Activated CD4-positive, alpha-beta memory T cell treated with anti-CD3 and anti-CD28 coated beads, Interleukin-2, amount 10 ng/mL, durations not matched to agents 7 days and 5 days (primary cell): Measurements from ENCODE around the gene ATF1. TPM values are rescaled to one million over a fixed set of nuclear protein-coding genes. Genes with fewer than 3 reads are reported as not detected.

Source experiments
- CTCF ChIA-PET: fragments of 350-600 bp; sonication (Branson Sonifier 250); formaldehyde crosslinking; loops from one replicate; lab custom pipeline; 2021; ENCODE audit warnings: antibody characterized with exemption, inconsistent platforms; lab: Charles Lee
- POLR2A ChIA-PET: fragments of 350-600 bp; sonication (Branson Sonifier 250); formaldehyde crosslinking; loops from one replicate; lab custom pipeline; 2021; ENCODE audit warnings: antibody characterized with exemption; lab: Charles Lee
- DNase-seq: peaks from one replicate; pipeline ENCODE4 v3.0.0-alpha.2; 2020
- H3K27ac Mint-ChIP-seq: one replicate; pipeline ENCODE4 v1.8.0; 2021; ENCODE audit warnings: mild to moderate bottlenecking, mixed read lengths
- H3K27me3 Mint-ChIP-seq: one replicate; pipeline ENCODE4 v1.8.0; 2021; ENCODE audit warnings: mixed read lengths
- H3K36me3 Mint-ChIP-seq: one replicate; pipeline ENCODE4 v1.8.0; 2021; ENCODE audit warnings: low read depth, mixed read lengths
- H3K4me1 Mint-ChIP-seq: one replicate; pipeline ENCODE4 v1.8.0; 2021; ENCODE audit warnings: mixed read lengths
- H3K4me3 Mint-ChIP-seq: one replicate; pipeline ENCODE4 v1.8.0; 2021; ENCODE audit warnings: mild to moderate bottlenecking, mixed read lengths
- H3K9me3 Mint-ChIP-seq: one replicate; pipeline ENCODE4 v1.8.0; 2021; ENCODE audit warnings: mixed read lengths
- total RNA-seq, 2 experiments: library from RNA; stranded (reverse); gene quantifications; one replicate each; pipeline ENCODE4 v1.2.3, GENCODE V29; 2021

ATF1 gene
- total RNA-seq, 2 experiments from 2014 or later: 44.0 to 48.3 TPM

DNA sequence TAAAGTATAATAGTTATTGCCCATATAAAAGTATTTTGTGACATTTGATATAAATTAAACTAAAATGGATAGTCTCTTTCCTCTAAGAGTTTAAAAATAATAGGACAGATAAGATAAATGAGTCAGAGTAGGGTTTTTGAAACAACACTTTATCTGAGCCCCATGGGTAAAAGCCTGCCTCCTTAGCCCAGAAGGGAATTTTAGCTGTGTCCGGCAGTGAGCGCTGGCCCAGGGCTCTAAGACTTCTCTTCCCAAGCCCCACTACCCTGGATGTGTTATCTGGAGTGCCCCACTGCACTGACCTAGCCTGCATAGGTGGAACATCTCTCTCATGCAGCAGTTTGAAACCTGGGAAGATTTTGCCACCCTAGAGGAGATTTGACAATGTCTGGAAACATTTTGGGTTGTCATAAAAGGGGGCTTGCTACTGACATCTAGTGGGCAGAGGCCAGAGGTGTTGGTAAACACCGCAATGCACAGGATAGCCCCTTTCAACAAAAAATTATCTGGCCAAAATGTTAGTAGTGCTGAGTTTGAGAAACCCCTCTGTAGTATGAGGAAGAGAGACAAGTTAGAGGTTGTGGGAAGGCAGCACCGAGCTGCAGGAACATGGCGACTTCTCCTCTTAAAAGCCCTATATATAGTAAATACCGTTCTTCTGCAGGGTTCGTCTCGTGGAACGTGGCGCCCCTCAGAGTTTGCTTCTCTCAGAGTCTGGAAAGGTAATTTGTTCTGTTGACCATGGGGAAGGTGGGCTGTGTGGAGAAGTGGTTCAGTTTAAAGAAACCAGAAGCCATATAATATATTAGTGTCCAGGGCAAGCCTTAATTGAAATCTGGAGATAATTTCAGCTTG, 29.3 kb upstream of the ATF1 start:
- Mint-ChIP-seq H3K27ac (no peak overlapping the region), H3K9me3 (no peaks in the 10 kb centered on the region), H3K4me1 (no peaks in the 10 kb centered on the region), H3K36me3 (peaks cover 42% of the 10 kb centered on the region), H3K27me3 (no peaks in the 10 kb centered on the region), H3K4me3 (no peak overlapping the region)
- DNase-seq: no peak
- ChIA-PET CTCF (interaction anchor here (0.9 to 1.6 kb wide), 4 partner anchors 17 to 230 kb away, joined by 3 to 4 read pairs (median 3); partner anchors contain the start of gene DIP2B), POLR2A (no interaction called here)

DNA sequence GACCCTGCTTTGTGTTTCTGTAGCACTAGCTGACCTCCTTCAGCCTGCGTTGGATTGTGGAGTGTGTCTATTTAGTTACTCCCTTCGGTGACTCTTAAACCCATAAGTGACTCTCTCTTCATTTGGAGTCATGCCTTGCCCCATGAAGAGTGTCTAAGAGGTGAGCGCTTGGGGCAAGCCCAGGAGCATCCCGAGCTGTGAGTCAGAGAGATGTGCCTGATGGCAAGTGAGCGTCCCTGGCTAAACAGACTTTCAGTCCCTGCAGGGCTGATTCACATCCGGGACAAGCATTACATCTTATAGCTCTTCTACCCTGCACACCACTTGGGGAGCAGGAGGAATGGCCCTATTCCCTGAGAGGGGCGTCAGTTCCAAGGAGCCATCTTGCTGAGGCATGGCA, 24.3 kb upstream of the ATF1 start:
- Mint-ChIP-seq H3K9me3 (no peaks in the 10 kb centered on the region), H3K4me1 (peaks cover 4% of the 10 kb centered on the region), H3K36me3 (peaks cover 51% of the 10 kb centered on the region), H3K4me3 (no peak overlapping the region), H3K27ac (no peak overlapping the region), H3K27me3 (no peaks in the 10 kb centered on the region)
- no peak for DNase-seq
- ChIA-PET POLR2A (no interaction called here), CTCF (no interaction called here)

GRCh38 chr12:50740307-50740706, 23.6 kb upstream of the ATF1 start:
- ChIA-PET POLR2A (interaction anchor here (1.3 kb wide), 1 partner anchor 9 kb away, joined by 3 read pairs; no protein-coding TSS in a partner anchor), CTCF (interaction anchor here (1.6 kb wide), 1 partner anchor 236 kb away, joined by 4 read pairs; the partner anchor contains the start of gene DIP2B)
- Mint-ChIP-seq H3K27ac (no peak overlapping the region), H3K9me3 (no peaks in the 10 kb centered on the region), H3K36me3 (peaks cover 45% of the 10 kb centered on the region), H3K4me3 (no peak overlapping the region), H3K4me1 (peaks cover 4% of the 10 kb centered on the region), H3K27me3 (no peaks in the 10 kb centered on the region)
- no peak for DNase-seq

DNA sequence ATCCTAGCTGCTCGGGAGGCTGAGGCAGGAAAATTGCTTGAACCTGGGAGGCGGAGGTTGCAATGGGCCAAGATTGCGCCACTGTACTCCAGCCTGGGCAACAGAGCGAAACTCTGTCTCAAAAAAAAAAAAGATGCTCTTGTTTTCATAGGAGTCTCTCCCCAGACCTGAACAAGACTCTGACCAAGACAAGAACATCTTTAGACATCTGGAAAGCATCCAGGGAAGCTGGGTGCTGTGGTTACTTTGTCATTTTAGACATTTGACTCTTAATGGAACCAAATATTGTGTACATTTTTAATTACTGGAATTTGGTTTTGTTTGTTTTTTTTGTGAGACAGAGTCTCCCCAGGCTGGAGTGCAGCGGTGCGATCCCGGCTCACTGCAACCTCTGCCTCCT, 21.1 kb upstream of the ATF1 start:
- Mint-ChIP-seq H3K36me3 (peaks cover 48% of the 10 kb centered on the region), H3K27ac (no peak overlapping the region), H3K4me3 (no peak overlapping the region), H3K9me3 (no peaks in the 10 kb centered on the region), H3K4me1 (peaks cover 4% of the 10 kb centered on the region), H3K27me3 (no peaks in the 10 kb centered on the region)
- ChIA-PET CTCF (no interaction called here), POLR2A (no interaction called here)
- DNase-seq: no peak

DNA sequence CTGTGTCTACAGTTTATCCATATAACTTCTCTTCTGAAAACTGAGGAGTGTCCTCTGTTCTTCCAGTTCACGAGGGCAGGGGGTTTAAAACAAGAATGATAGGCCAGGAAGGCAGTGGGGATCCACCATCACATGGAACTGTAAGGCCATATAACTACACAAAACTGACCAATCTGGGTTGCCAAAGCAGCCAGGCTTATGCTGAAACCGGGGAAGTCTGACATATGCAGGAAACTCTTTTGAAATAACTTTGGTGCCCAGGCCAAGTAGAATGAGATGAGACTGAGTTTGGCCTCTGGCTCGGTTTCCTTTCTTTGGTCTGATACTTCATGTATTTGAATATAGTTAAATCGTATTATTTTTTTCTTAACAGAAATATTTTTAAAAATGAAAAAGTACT, 18.0 kb upstream of the ATF1 start:
- no peaks in the 10 kb centered on the region for H3K27me3 Mint-ChIP-seq
- H3K4me3 Mint-ChIP-seq: no peak overlapping the region
- no peaks in the 10 kb centered on the region for H3K4me1 Mint-ChIP-seq
- H3K9me3 Mint-ChIP-seq: no peaks in the 10 kb centered on the region
- DNase-seq: no peak
- ChIA-PET CTCF (no interaction called here), POLR2A (interaction anchor here (1.3 kb wide), 1 partner anchor 18 kb away, joined by 3 read pairs; the partner anchor contains the start of gene ATF1)
- no peak overlapping the region for H3K27ac Mint-ChIP-seq
- H3K36me3 Mint-ChIP-seq: peaks cover 37% of the 10 kb centered on the region

- no peak overlapping the region for H3K27ac Mint-ChIP-seq
- no peaks in the 10 kb centered on the region for H3K27me3 Mint-ChIP-seq
- ChIA-PET CTCF (no interaction called here), POLR2A (no interaction called here)
- H3K9me3 Mint-ChIP-seq: no peaks in the 10 kb centered on the region
- no peaks in the 10 kb centered on the region for H3K4me1 Mint-ChIP-seq
- no peak overlapping the region for H3K4me3 Mint-ChIP-seq
- H3K36me3 Mint-ChIP-seq: peaks cover 31% of the 10 kb centered on the region
- no peak for DNase-seq
Observed at GRCh38 chr12:50746431-50746830, 17.5 kb upstream of the ATF1 start.

- no peak for DNase-seq
- Mint-ChIP-seq H3K4me3 (no peak overlapping the region), H3K27ac (no peak overlapping the region), H3K4me1 (no peaks in the 10 kb centered on the region), H3K27me3 (no peaks in the 10 kb centered on the region), H3K36me3 (peaks cover 24% of the 10 kb centered on the region), H3K9me3 (no peaks in the 10 kb centered on the region)
- CTCF ChIA-PET: no interaction called here
- POLR2A ChIA-PET: no interaction called here
Observed at GRCh38 chr12:50747817-50748216, 16.1 kb upstream of the ATF1 start.

- ChIA-PET POLR2A (interaction anchor here (0.9 to 1.3 kb wide), 2 partner anchors 9 to 27 kb away, joined by 3 read pairs; no protein-coding TSS in a partner anchor), CTCF (interaction anchor here (0.6 kb wide), 1 partner anchor 14 kb away, joined by 5 read pairs; the partner anchor contains the start of gene ATF1)
- Mint-ChIP-seq H3K9me3 (no peaks in the 10 kb centered on the region), H3K4me3 (no peak overlapping the region), H3K36me3 (peaks cover 19% of the 10 kb centered on the region), H3K27me3 (no peaks in the 10 kb centered on the region), H3K27ac (no peak overlapping the region), H3K4me1 (no peaks in the 10 kb centered on the region)
- DNase-seq: no peak
Observed at GRCh38 chr12:50749459-50749882, 14.4 kb upstream of the ATF1 start.

DNA sequence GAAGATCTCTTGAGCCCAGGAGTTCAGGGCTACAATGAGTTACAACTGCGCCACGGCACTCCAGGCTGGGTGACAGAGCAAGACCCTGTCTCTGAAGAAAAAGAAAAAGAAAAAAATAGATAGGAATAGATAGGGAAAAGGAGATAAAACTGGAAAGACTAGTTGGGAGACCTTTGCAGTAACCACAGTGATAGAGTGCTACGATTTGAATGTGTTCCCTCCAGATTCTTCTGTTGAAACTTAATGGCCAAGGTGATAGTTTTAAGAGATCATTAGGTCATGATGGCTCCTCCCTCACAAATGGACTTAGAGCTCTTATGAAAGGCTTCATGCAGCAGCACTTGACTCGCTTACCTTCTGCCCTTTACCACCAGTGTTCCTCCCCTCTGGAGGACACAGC, 13.5 kb upstream of the ATF1 start:
- ChIA-PET CTCF (no interaction called here), POLR2A (interaction anchor here (1.3 kb wide), 1 partner anchor 10 kb away, joined by 3 read pairs; no protein-coding TSS in a partner anchor)
- Mint-ChIP-seq H3K4me3 (no peak overlapping the region), H3K27ac (no peak overlapping the region), H3K9me3 (no peaks in the 10 kb centered on the region), H3K36me3 (peaks cover 18% of the 10 kb centered on the region), H3K4me1 (no peaks in the 10 kb centered on the region), H3K27me3 (no peaks in the 10 kb centered on the region)
- no peak for DNase-seq

DNA sequence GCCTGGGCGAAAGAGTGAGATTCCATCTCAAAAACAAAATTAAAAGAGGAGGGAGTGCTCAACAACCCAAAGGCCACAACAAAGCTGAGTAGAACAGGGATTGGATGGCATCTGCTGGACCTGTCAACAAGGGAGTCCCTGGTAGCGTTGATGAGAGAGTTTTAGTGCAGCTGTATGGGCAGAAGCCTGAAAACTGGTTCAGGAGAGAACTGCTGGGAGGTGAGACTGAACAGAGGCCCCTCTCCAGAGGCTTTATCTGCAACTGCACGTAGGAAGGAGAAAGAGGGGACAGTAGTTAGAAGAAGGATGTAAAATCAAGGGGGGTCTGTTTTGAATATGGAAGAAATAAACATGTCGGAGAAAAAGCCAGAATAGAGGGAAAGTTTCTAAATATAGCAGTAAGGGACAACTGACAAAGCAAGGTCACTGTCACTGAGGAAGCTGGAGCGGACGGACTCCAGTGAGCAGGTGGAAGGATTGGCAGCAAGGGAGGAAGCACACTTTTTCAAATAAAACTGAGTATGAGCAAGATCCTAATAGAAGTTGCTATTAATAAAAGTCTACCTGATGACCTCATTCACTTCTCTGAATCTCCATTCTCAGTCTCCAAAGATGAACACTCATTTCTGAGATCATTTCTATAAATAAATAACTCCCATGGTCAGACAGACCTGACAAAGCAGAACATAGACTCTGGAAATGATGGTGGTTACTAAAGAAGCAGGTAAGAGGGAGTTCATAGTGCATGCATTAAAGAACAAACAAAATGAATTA, 11.8 kb upstream of the ATF1 start:
- POLR2A ChIA-PET: interaction anchor here (0.6 to 1.0 kb wide), 2 partner anchors 11 to 189 kb away, joined by 3 read pairs; no protein-coding TSS in a partner anchor
- no peak overlapping the region for H3K27ac Mint-ChIP-seq
- peaks cover 2% of the 10 kb centered on the region for H3K4me1 Mint-ChIP-seq
- peaks cover 12% of the 10 kb centered on the region for H3K36me3 Mint-ChIP-seq
- no peak for DNase-seq
- CTCF ChIA-PET: interaction anchor here (1.1 to 1.6 kb wide), 2 partner anchors 13 to 17 kb away, joined by 3 read pairs; no protein-coding TSS in a partner anchor
- no peaks in the 10 kb centered on the region for H3K9me3 Mint-ChIP-seq
- no peak overlapping the region for H3K4me3 Mint-ChIP-seq
- no peaks in the 10 kb centered on the region for H3K27me3 Mint-ChIP-seq

GRCh38 chr12:50753232-50753769, 10.6 kb upstream of the ATF1 start:
- H3K9me3 Mint-ChIP-seq: no peaks in the 10 kb centered on the region
- H3K4me3 Mint-ChIP-seq: no peak overlapping the region
- H3K36me3 Mint-ChIP-seq: peaks cover 4% of the 10 kb centered on the region
- H3K27me3 Mint-ChIP-seq: no peaks in the 10 kb centered on the region
- peaks cover 2% of the 10 kb centered on the region for H3K4me1 Mint-ChIP-seq
- H3K27ac Mint-ChIP-seq: no peak overlapping the region
- no peak for DNase-seq
- CTCF ChIA-PET: interaction anchor here (0.7 kb wide), 1 partner anchor 507 kb away, joined by 4 read pairs; no protein-coding TSS in a partner anchor
- POLR2A ChIA-PET: no interaction called here

DNA sequence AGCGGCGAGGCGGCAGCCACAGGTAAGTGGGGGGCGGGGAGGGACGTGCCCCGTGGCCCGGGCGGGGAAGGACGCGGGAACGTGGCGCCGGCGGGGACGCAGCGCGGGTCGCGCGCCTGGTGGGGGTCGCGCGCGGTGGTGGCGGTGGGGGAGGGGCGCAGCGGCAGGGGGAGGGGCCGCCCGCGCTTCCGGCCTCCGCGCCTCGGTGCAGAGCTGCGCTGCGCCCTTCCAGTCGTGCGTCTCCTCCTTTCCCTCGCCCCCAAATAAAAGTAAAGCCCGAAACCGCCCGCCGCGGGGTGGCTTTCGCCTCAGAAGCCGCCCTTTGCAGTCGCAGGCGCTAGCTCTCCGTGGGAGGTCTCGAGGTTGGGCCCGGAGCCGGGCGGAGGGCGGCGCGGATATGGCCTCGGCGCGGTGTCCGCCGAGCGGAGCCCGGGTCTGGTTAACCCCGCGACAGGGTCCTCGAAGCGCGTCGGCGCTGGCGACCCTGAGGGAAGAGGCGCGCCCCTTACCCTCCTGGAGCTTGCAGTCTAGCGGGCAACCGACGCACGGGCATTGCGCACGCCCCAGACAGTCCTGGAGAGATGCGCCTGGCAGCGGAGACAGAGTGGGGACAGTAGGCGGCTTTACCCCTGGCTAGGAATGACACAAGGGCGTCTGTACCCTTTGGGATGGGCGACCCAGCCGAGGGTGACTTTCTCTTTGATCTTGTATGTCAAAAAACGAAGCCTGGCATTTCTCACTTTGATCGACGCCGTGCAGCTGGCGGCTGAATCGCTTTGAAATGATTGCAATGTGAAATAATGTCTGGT, 589 bp downstream of the ATF1 start:
- Mint-ChIP-seq H3K27ac (peak overlapping the region; percentile 91), H3K9me3 (peaks cover 4% of the 10 kb centered on the region), H3K36me3 (peaks cover 28% of the 10 kb centered on the region), H3K27me3 (no peaks in the 10 kb centered on the region), H3K4me3 (peak overlapping the region; percentile 79), H3K4me1 (peaks cover 35% of the 10 kb centered on the region)
- DNase-seq: peak; percentile 77
- ChIA-PET POLR2A (interaction anchor here (0.5 to 3.1 kb wide), 32 partner anchors 9 to 653 kb away, joined by 3 to 40 read pairs (median 6); partner anchors contain the start of genes BIN2, CERS5, COX14 and CSRNP2), CTCF (interaction anchor here (0.6 to 2.5 kb wide), 43 partner anchors 9 to 1024 kb away, joined by 3 to 25 read pairs (median 4); partner anchors contain the start of genes DAZAP2, DIP2B, POU6F1 and SLC11A2)
